ENCODE results near the gene PCNX3.

GRCh38 chr11:65618763-65619162, 3.2 kb downstream of the PCNX3 start:
- TF ChIP-seq CTCF (IDR thresholded peaks at IDR 0.05) = no peak
- TF ChIP-seq POLR2A (IDR thresholded peaks at IDR 0.05) = no peak
